Neutrophil (primary cell): ENCODE data around the gene GFPT1.

ENCODE experiments used
- H3K27ac ChIP-seq: fragments of 200-600 bp; sonication (generic); 2 replicates; pipeline ENCODE4 v1.5.1; 2016; ENCODE audit warnings: mild to moderate bottlenecking, moderate library complexity
- H3K27me3 ChIP-seq: fragments of 200-600 bp; sonication (generic); 2 replicates; pipeline ENCODE4 v1.6.0; 2016; ENCODE audit warnings: mild to moderate bottlenecking
- H3K36me3 ChIP-seq: fragments of 200-600 bp; sonication (generic); 2 replicates; pipeline ENCODE4 v1.5.1; 2017
- H3K4me1 ChIP-seq, 2 experiments: fragments of 200-600 bp in 1 of 2; sonication (generic) in 1 of 2; 1 replicate in 1 of 2; 2 replicates in 1 of 2; pipeline versions ENCODE4 v1.5.1 to v1.6.1; 2013 to 2016; ENCODE audit warnings: low read depth in 1 of 2, low read length in 1 of 2, mild to moderate bottlenecking in 1 of 2, moderate library complexity in 1 of 2; ENCODE audit not compliant: control insufficient read depth in 1 of 2, insufficient read depth in 1 of 2
- H3K4me3 ChIP-seq, 2 experiments: fragments of 200-600 bp in 1 of 2; sonication (generic) in 1 of 2; 1 replicate in 1 of 2; 2 replicates in 1 of 2; pipeline ENCODE4 v1.5.1; 2013 to 2016; ENCODE audit warnings: low read depth in 1 of 2, low read length in 1 of 2, mild to moderate bottlenecking in 1 of 2, moderate library complexity in 1 of 2
- H3K9me3 ChIP-seq: fragments of 200-600 bp; sonication (generic); 2 replicates; pipeline ENCODE4 v1.5.1; 2016
- TF ChIP-seq, protein P1 (sequence below): fragments of 200-600 bp; sonication (generic); IDR thresholded peaks from 2 replicates; pipeline ENCODE4 v1.5.1; 2016; ENCODE audit warnings: antibody characterized with exemption

The GFPT1 gene

DNA sequence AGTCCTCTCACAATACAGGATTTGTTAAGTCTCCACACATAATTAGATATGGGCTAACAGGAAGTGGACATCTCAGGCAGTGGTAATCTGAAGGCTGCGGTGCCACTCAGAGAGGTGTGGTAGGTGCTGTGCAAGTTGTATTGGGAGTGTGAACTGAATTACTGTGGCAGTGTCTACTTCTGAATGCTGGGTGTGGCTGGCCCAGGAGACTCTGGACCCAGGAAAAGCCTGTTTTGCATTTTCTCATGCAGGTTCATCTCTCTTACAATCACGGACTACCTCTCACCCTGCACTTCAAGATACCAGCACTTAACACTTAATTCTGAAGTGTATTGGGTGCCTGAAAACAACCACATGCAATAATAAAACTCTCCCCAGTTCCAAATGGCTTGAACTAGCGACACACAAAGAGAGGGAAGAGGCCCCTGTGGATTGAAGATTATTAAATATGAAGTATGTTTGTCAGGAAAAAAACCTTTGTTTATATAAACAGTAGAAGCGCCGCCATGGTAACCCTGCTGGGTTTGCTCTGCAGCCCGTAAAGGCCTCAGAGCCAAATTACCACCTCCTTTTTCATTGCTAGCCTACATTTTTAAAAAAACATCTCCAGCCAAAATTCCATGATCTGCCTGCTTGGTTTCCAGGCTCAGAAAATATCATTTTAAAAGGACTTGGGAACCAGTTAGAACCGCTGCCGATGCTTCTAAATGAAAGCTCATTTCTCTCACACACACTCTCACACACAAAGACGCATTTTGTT lies 77.5 kb downstream of the GFPT1 start:
- TF ChIP-seq, protein P1, sequence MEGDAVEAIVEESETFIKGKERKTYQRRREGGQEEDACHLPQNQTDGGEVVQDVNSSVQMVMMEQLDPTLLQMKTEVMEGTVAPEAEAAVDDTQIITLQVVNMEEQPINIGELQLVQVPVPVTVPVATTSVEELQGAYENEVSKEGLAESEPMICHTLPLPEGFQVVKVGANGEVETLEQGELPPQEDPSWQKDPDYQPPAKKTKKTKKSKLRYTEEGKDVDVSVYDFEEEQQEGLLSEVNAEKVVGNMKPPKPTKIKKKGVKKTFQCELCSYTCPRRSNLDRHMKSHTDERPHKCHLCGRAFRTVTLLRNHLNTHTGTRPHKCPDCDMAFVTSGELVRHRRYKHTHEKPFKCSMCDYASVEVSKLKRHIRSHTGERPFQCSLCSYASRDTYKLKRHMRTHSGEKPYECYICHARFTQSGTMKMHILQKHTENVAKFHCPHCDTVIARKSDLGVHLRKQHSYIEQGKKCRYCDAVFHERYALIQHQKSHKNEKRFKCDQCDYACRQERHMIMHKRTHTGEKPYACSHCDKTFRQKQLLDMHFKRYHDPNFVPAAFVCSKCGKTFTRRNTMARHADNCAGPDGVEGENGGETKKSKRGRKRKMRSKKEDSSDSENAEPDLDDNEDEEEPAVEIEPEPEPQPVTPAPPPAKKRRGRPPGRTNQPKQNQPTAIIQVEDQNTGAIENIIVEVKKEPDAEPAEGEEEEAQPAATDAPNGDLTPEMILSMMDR, result no peak
- H3K27ac ChIP-seq, result no peak overlapping the region

DNA sequence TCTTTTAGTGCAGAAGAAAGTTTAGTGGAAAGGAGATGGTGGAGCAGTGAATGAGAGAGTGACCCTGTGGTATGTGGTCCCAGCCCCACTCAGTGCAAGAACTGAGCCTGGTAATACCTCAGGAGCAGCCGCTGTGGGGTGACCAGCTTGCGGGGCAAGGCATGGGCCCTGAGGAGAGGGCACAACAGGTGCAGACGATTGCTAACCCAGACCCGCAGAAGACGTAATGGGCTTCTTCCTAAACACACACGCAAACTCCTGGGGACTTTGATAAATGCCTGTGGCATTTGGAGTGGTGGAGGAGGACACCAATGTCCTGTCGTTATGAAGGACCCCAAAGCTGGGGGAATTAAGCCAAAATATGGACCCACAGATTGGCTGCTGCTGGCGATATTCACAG lies 78.7 kb downstream of the GFPT1 start:
- Histone ChIP-seq H3K36me3 (no peaks in the 10 kb centered on the region), H3K9me3 (no peaks in the 10 kb centered on the region), H3K27me3 (peaks cover 44% of the 10 kb centered on the region), H3K4me1 (peaks cover 17% of the 10 kb centered on the region in 2 experiments), H3K4me3 (no peak overlapping the region), H3K27ac (no peak overlapping the region)
- TF ChIP-seq, protein P1, result no peak

More for the DNA sequence above, 77.5 kb downstream of the GFPT1 start:
- Histone ChIP-seq H3K4me3 (no peak overlapping the region), H3K9me3 (no peaks in the 10 kb centered on the region), H3K4me1 (peaks cover 16 to 17% of the 10 kb centered on the region in 2 experiments), H3K36me3 (no peaks in the 10 kb centered on the region), H3K27me3 (peaks cover 37% of the 10 kb centered on the region)

DNA sequence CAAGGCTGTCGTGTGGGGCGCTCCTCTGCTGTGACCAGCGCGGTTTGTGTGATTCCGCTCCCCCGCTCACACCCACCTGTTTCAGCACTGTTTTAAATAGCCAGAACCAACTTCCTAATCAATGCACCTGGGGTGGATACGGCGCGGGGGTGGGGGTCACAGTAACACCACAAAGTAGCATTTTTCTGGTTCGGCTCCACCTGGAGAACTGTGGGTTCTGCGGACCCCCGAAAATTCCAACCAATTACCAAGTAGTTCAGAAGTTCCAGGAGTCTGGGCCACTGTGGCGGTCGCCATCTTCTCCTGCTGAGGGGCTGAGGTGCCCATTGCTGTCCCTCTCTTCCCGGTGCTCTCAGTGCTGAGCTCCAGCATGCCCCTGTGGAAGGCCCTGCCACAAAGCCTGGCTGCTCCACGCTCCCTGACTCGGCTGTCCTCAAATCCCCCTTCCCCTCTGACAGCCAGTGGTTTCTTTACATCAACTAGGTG lies 79.4 kb downstream of the GFPT1 start:
- Histone ChIP-seq H3K27ac (no peak overlapping the region), H3K36me3 (no peaks in the 10 kb centered on the region), H3K27me3 (peaks cover 44% of the 10 kb centered on the region), H3K4me1 (peaks cover 17 to 19% of the 10 kb centered on the region in 2 experiments), H3K4me3 (peak overlapping the region; percentile 69 to 78), H3K9me3 (no peaks in the 10 kb centered on the region)
- TF ChIP-seq, protein P1, result peak; percentile 71

DNA sequence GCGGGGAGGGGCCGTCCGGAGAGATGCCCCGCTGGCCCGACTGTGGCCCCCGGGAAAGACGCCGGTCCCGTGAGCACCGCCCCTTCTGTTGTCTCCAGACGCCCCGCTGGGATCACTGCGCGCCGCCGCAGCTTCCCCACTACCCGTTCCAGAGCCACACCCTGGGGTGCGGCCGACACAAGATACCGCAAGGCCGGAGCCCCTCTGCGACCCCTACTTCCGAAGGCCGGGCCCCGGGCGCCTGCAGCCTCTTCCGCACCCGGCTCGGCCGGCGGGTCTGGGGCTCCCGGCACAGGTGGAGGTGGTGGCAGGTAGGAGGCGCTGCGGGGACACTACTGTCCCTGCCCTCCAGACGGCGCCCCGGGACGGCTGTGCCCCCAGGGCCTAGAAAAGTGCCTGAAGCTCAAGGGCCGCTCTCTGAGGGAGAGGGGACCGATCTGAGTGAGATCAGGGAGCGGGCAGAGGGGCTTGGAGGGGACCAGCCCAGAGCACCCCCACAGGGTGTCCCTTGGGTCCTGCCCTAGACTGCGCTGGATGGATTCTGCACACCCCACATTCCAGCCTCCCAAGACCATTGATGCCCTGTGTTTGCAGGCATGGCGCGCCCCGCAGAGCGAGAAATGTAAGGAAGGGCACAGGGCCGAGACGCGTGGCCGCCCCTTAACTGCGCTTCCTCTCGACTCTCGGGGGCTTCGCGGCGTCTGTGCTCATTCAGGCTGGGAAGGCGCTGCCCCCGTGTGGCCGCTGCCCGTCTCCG lies 80.0 kb downstream of the GFPT1 start:
- TF ChIP-seq, protein P1, result no peak
- peaks cover 17 to 22% of the 10 kb centered on the region in 2 experiments for H3K4me1 ChIP-seq
- H3K36me3 ChIP-seq, result no peaks in the 10 kb centered on the region
- H3K4me3 ChIP-seq, result peak overlapping the region; percentile 69 to 78
- H3K27ac ChIP-seq, result no peak overlapping the region
- H3K9me3 ChIP-seq, result no peaks in the 10 kb centered on the region
- H3K27me3 ChIP-seq, result peaks cover 44% of the 10 kb centered on the region

DNA sequence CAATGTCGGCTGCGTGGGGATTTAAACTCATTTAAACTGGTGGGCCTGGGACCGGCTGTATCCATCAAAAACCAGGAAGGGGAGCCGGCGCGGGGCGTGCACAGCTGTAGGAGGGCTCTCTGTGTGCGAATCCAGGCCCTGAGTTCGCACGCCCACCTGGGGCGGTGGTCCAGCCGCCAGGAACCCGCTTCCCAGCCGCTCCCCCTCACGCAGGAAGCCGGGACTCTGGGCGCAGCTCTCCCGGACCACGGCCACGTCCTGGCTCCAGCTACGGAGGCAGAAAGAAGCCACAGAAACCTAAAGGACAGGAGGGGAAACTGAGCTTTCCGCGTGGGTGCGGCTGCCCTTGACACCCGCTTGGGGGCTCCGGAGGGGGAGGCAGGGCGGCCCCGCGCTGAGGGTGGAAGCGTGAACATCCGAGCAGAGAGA lies 80.6 kb downstream of the GFPT1 start:
- TF ChIP-seq, protein P1, result no peak
- Histone ChIP-seq H3K4me3 (peak overlapping the region; percentile 69 to 78), H3K27ac (no peak overlapping the region), H3K36me3 (no peaks in the 10 kb centered on the region), H3K27me3 (peaks cover 44% of the 10 kb centered on the region), H3K4me1 (peaks cover 17 to 24% of the 10 kb centered on the region in 2 experiments), H3K9me3 (no peaks in the 10 kb centered on the region)
